ENCODE measurements around the gene LYRM4.

DNA sequence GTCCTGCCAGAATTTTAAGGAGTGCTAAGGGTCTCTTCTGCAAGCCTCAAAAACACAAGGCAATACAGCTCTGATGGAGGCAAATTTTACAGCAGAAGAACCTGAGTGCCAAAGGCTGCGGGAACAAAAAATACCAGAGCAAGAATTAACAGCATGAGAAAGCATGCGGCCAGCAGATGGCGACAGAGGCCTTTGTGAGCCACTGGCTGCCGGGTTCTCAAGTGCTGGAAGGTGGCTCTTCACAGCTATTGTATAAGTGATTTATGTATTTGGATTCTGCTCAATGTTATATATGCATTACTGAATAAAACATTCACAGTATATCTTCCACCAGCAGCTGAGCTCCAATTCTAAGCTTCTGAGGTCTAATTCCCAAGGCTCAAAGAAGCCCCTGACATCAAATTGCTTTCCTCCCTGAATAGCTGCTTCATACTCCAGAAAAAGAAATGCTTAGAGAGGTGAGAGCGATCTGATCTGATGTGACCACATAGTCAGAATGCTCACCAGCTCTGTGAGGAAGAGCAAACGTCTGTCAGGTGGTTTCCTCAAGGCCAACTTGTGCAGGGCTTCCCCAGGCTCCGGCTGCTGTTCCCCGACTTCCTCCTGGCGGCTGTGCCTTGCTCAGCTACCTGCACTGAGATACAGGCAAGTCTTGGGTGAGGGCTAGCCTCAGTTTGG, 117.0 kb downstream of the LYRM4 start:
- TF ChIP-seq CTCF (conservative IDR thresholded peaks at IDR 0.05 in 1 of 2, IDR thresholded peaks at IDR 0.05 in 1 of 2; ENCODE audit: low read depth in 1 of 2, low read length in 2 of 2), result peak; percentile 91 to 92
- no peak for TF ChIP-seq EZH2 (IDR thresholded peaks at IDR 0.05; ENCODE audit: low read length, missing control alignments)
